Activated T-cell treated with anti-CD3 and anti-CD28 coated beads for 4 hours (primary cell): Measurements from ENCODE around the gene TCAP.

ENCODE experiments used
- DNase-seq: peaks from one replicate; pipeline ENCODE4 v3.0.0-alpha.2; 2020

Gene TCAP

GRCh38 chr17:39664581-39665561, at the start of gene TCAP:
TSS of gene TCAP (plus strand) at chr17:39665349. CDS start at chr17:39665360, 11 bp downstream.
- no peak for DNase-seq

GRCh38 chr17:39615434-39615833, 49.7 kb upstream of the TCAP start:
- no peak for DNase-seq

- DNase-seq = no peak
These were observed 48.1 kb upstream of the TCAP start for GRCh38 chr17:39617100-39617445.

- DNase-seq = peak; percentile 40
These were observed 47.5 kb upstream of the TCAP start for GRCh38 chr17:39617446-39618245.

- no peak for DNase-seq
These were observed 46.8 kb upstream of the TCAP start for GRCh38 chr17:39618246-39618913.

GRCh38 chr17:39618956-39619785, 46.0 kb upstream of the TCAP start:
- no peak for DNase-seq

- no peak for DNase-seq
These were observed 45.4 kb upstream of the TCAP start for GRCh38 chr17:39619786-39620101.

GRCh38 chr17:39621523-39622379, 43.4 kb upstream of the TCAP start:
- DNase-seq = peak; percentile 87

- no peak for DNase-seq
These were observed 42.7 kb upstream of the TCAP start for GRCh38 chr17:39622380-39623006.

- peak; percentile 81 for DNase-seq
These were observed 41.7 kb upstream of the TCAP start for GRCh38 chr17:39623356-39623950.

- no peak for DNase-seq
These were observed 40.8 kb upstream of the TCAP start for GRCh38 chr17:39624313-39624712.

GRCh38 chr17:39625198-39625785, 39.9 kb upstream of the TCAP start:
- no peak for DNase-seq

- DNase-seq = peak; percentile 35
These were observed 38.7 kb upstream of the TCAP start, which contains the start of gene PPP1R1B for GRCh38 chr17:39626171-39627046. TSS of gene PPP1R1B (plus strand) at chr17:39626952. CDS start at chr17:39627393, 441 bp downstream.

GRCh38 chr17:39627047-39627711, 38.0 kb upstream of the TCAP start:
- DNase-seq = no peak

- DNase-seq = no peak
These were observed 37.2 kb upstream of the TCAP start for GRCh38 chr17:39627712-39628516.

GRCh38 chr17:39628655-39629493, 36.3 kb upstream of the TCAP start:
- no peak for DNase-seq

GRCh38 chr17:39629494-39629880, 35.7 kb upstream of the TCAP start:
- no peak for DNase-seq
